Measurements from ENCODE around the gene PTEN.

The PTEN gene

DNA sequence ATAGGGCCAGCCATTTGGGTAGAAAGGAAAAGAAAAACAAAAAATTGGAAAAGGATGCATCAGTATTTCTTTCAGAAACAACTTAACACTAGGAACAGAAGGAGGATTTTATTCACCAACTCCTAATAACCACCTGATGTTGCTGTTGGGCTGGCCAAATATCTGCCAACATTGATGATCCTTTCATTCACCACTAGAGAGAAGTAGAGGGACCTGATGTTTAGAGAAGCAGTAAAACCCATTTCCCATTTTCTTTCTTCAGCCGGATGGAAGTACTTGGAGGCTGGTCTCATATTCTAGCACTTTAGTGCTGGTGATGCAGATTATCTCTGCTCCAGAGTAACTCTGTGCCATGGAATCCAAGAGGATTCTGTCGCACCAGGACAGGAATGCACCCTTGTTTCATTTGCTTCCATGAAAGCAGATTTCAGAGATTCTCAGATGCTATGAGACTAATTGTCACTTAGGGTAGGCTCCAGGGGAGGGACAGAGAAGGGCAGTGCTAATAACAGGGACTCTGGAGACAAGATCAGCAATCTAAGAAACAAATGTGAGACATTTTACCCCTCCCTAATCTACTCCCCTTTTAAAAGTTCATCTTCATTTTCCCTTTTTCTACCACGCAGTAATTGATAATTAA lies 3.1 kb upstream of the PTEN start:
- TF ChIP-seq, protein P1, sequence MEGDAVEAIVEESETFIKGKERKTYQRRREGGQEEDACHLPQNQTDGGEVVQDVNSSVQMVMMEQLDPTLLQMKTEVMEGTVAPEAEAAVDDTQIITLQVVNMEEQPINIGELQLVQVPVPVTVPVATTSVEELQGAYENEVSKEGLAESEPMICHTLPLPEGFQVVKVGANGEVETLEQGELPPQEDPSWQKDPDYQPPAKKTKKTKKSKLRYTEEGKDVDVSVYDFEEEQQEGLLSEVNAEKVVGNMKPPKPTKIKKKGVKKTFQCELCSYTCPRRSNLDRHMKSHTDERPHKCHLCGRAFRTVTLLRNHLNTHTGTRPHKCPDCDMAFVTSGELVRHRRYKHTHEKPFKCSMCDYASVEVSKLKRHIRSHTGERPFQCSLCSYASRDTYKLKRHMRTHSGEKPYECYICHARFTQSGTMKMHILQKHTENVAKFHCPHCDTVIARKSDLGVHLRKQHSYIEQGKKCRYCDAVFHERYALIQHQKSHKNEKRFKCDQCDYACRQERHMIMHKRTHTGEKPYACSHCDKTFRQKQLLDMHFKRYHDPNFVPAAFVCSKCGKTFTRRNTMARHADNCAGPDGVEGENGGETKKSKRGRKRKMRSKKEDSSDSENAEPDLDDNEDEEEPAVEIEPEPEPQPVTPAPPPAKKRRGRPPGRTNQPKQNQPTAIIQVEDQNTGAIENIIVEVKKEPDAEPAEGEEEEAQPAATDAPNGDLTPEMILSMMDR (conservative IDR thresholded peaks at IDR 0.05; ENCODE audit: low read depth, low read length): peak; percentile 44
- Histone ChIP-seq H2AFZ (ENCODE audit: low read depth) (peak overlapping the region; percentile 24; the same call in 1 of the 2 replicates), H3K9ac (peak overlapping the region; percentile 94; the same call in 1 of the 2 replicates), H3K27ac (peak overlapping the region; percentile 98), H4K20me1 (ENCODE audit: insufficient read depth) (no peaks in the 10 kb centered on the region), H3K4me3 (IDR thresholded peaks at IDR 0.05; ENCODE audit: insufficient read depth, low read depth, low read length) (no peak overlapping the region), H3K27me3 (ENCODE audit: insufficient read depth, low read depth) (no peaks in the 10 kb centered on the region), H3K4me1 (ENCODE audit: low read depth, poor library complexity, severe bottlenecking) (peaks cover 25% of the 10 kb centered on the region), H3K36me3 (ENCODE audit: insufficient read depth) (no peaks in the 10 kb centered on the region), H3K79me2 (ENCODE audit: insufficient read depth, low read depth) (peaks cover 48% of the 10 kb centered on the region), H3K4me2 (peak overlapping the region; percentile 89)

DNA sequence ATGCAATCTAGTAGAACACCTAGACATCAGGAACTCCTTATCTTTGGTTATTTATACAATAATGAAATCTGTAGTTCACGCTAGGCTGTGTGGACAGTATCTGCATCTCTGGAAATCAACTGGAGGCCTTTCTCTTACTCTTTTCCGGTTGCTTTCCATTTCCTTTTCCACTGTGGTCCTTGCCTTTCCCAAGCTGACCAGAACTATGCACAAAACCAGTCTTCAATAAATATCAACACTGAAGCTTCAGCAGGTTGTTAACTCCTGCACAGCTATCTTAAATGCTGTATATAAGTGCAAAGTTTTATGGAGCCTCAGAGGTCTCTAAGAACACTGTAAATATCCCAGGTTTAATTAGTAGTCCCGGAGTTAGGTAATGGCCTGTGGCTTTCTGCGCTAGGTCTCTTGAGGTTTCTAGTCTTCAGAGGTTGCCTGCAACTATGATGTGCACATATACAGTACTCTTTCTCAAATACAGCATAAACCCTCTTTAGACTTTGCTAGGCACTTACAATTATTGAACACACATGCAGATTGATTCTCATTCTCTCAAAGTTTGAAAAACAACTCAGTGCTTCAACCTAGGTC lies 2.5 kb upstream of the PTEN start:
- Histone ChIP-seq H3K36me3 (ENCODE audit: insufficient read depth) (no peaks in the 10 kb centered on the region), H3K27ac (peak overlapping the region; percentile 98), H2AFZ (ENCODE audit: low read depth) (peak overlapping the region; percentile 24), H3K4me3 (IDR thresholded peaks at IDR 0.05; ENCODE audit: insufficient read depth, low read depth, low read length) (no peak overlapping the region), H3K79me2 (ENCODE audit: insufficient read depth, low read depth) (peaks cover 55% of the 10 kb centered on the region), H3K4me1 (ENCODE audit: low read depth, poor library complexity, severe bottlenecking) (peaks cover 25% of the 10 kb centered on the region), H3K9ac (peak overlapping the region; percentile 94), H3K4me2 (peak overlapping the region; percentile 89), H4K20me1 (ENCODE audit: insufficient read depth) (no peaks in the 10 kb centered on the region), H3K27me3 (ENCODE audit: insufficient read depth, low read depth) (no peaks in the 10 kb centered on the region)
- TF ChIP-seq, protein P1 (conservative IDR thresholded peaks at IDR 0.05; ENCODE audit: low read depth, low read length): no peak

DNA sequence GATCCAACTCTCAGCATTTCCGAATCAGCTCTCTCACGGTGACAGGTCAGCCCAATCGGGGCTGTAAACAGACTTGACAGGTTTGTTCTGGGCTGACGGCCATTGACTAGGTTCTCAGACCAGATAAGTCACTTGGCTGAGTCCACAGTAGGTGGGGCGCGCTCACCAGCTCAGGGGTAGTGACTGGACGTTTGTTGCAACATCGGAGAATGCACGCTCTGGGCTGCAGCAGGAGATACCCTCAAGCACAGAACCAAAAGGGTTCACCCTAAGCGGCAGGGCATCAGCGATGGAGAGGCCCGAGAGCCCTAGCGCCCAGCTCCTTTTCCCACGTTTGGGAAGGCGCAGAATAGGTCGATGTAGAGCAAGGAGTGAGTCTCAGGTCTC lies 1.9 kb upstream of the PTEN start:
- Histone ChIP-seq H3K27me3 (ENCODE audit: insufficient read depth, low read depth) (no peaks in the 10 kb centered on the region), H3K4me2 (peak overlapping the region; percentile 89), H3K4me3 (IDR thresholded peaks at IDR 0.05; ENCODE audit: insufficient read depth, low read depth, low read length) (no peak overlapping the region), H3K4me1 (ENCODE audit: low read depth, poor library complexity, severe bottlenecking) (peaks cover 25% of the 10 kb centered on the region), H3K36me3 (ENCODE audit: insufficient read depth) (peaks cover under 1% of the 10 kb centered on the region; the same call in 1 of the 2 replicates), H2AFZ (ENCODE audit: low read depth) (peak overlapping the region; percentile 24), H3K9ac (peak overlapping the region; percentile 94), H3K79me2 (ENCODE audit: insufficient read depth, low read depth) (peaks cover 61% of the 10 kb centered on the region), H4K20me1 (ENCODE audit: insufficient read depth) (no peaks in the 10 kb centered on the region), H3K27ac (peak overlapping the region; percentile 98)
- TF ChIP-seq, protein P1 (conservative IDR thresholded peaks at IDR 0.05; ENCODE audit: low read depth, low read length): no peak

DNA sequence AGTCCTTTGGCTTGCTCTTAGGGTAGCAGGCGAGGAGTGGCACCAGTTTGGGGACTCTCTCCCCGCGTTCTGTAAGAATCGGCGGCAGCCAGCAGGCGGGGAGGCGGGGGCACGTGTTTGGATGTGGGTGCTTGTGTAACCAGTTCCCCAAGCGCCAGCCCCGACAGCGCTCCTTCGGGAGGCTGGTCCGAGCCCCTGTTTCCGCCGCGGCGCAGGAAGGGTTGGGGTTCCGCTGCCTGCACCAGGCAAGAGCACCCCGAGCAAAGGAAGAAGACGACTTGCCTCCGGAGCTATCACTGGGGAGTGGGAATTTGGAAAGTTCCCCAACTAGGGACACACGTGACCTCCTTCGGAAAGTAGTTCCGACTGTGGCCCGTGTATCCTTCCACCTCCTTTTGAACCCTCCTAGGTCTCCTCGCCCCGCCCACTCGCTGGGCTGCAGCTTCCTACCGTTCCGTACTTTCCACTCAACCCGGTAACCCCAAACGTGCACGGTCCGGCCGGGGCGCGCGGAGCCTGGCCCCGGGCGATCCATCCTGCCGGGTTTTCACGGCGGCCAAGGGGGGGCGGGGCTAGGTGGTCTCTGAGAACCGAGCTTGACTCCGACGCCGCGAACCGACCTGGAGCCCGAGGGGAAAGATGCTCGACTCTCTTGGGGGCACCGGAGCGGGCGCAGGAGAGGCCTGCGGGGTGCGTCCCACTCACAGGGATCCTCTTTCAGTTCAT lies 1.3 kb upstream of the PTEN start:
- peaks cover 67% of the 10 kb centered on the region for H3K79me2 ChIP-seq (ENCODE audit: insufficient read depth, low read depth)
- TF ChIP-seq, protein P1 (conservative IDR thresholded peaks at IDR 0.05; ENCODE audit: low read depth, low read length): no peak

More for the DNA sequence above, 1.3 kb upstream of the PTEN start:
- Histone ChIP-seq H3K9ac (peak overlapping the region; percentile 94), H3K27ac (peak overlapping the region; percentile 98), H2AFZ (ENCODE audit: low read depth) (peak overlapping the region; percentile 24), H4K20me1 (ENCODE audit: insufficient read depth) (no peaks in the 10 kb centered on the region), H3K4me1 (ENCODE audit: low read depth, poor library complexity, severe bottlenecking) (peaks cover 25% of the 10 kb centered on the region), H3K4me3 (IDR thresholded peaks at IDR 0.05; ENCODE audit: insufficient read depth, low read depth, low read length) (peak overlapping the region; percentile 8), H3K4me2 (peak overlapping the region; percentile 89), H3K27me3 (ENCODE audit: insufficient read depth, low read depth) (no peaks in the 10 kb centered on the region), H3K36me3 (ENCODE audit: insufficient read depth) (peaks cover 6% of the 10 kb centered on the region; the same call in 1 of the 2 replicates)

Measured in KMS-11 (cell line).